Karpas-422 (cell line): ENCODE results near the gene SPATA45. TPM values are rescaled to one million over a fixed set of nuclear protein-coding genes. Genes with fewer than 3 reads are reported as not detected.
"Not testable (repeated sequence)": the region's sequence is repeated elsewhere in the genome, so short reads cannot be mapped to it uniquely, and the experiment has no call there.

Experiments
- DNase-seq: peaks from one replicate; pipeline ENCODE4 v3.0.0-alpha.2; 2015
- H2AFZ ChIP-seq: fragments of 200-600 bp; sonication (generic); 2 replicates; pipeline ENCODE4 v1.6.1; 2014; ENCODE audit warnings: antibody characterized with exemption, low read length, mixed read lengths
- H3K27ac ChIP-seq: fragments of 200-600 bp; sonication (generic); 2 replicates; pipeline ENCODE4 v1.5.1; 2014; ENCODE audit warnings: mild to moderate bottlenecking, low read length, moderate library complexity
- H3K27me3 ChIP-seq: fragments of 200-600 bp; sonication (generic); 2 replicates; pipeline ENCODE4 v1.6.1; 2014; ENCODE audit warnings: low read length, mixed read lengths
- H3K36me3 ChIP-seq: fragments of 200-600 bp; sonication (generic); 2 replicates; pipeline ENCODE4 v1.6.1; 2014; ENCODE audit warnings: low read length, mixed read lengths; ENCODE audit not compliant: insufficient read depth
- H3K4me1 ChIP-seq: fragments of 200-600 bp; sonication (generic); 2 replicates; pipeline ENCODE4 v1.6.1; 2014; ENCODE audit warnings: mild to moderate bottlenecking, low read length, mixed read lengths
- H3K4me2 ChIP-seq: fragments of 200-600 bp; sonication (generic); 2 replicates; pipeline ENCODE4 v1.6.1; 2014; ENCODE audit warnings: low read length, low read depth, mild to moderate bottlenecking; ENCODE audit not compliant: poor library complexity, severe bottlenecking
- H3K4me3 ChIP-seq: fragments of 200-600 bp; sonication (generic); 2 replicates; pipeline ENCODE4 v1.5.1; 2014; ENCODE audit warnings: mild to moderate bottlenecking, antibody characterized with exemption, low read length, mixed read lengths
- H3K79me2 ChIP-seq: fragments of 200-600 bp; sonication (generic); 2 replicates; pipeline ENCODE4 v1.6.1; 2014; ENCODE audit warnings: mild to moderate bottlenecking, low read length, mixed read lengths
- H3K9ac ChIP-seq: fragments of 200-600 bp; sonication (generic); 2 replicates; pipeline ENCODE4 v1.6.0; 2014; ENCODE audit warnings: low read length
- H3K9me2 ChIP-seq: fragments of 200-600 bp; sonication (generic), shearing (Covaris generic); replicated peaks from 2 replicates; pipeline ENCODE4 v1.6.0; 2014; ENCODE audit warnings: mild to moderate bottlenecking, low read length, moderate library complexity; ENCODE audit not compliant: insufficient read depth
- H3K9me3 ChIP-seq: fragments of 300-700, 200-600 bp; sonication (generic); 2 replicates; pipeline ENCODE4 v1.6.1; 2014; ENCODE audit warnings: low read length, mixed read lengths
- H4K20me1 ChIP-seq: fragments of 200-600 bp; sonication (generic); 2 replicates; pipeline ENCODE4 v1.6.1; 2014; ENCODE audit warnings: mild to moderate bottlenecking, antibody characterized with exemption, low read length, low read depth; ENCODE audit not compliant: insufficient read depth
- total RNA-seq: library from RNA; depleted of rRNA; stranded (reverse); fragments of >200 nt; shearing (Covaris generic); gene quantifications from 2 replicates; pipeline ENCODE4 v1.2.3, GENCODE V29; 2014; ENCODE audit warnings: low replicate concordance

The SPATA45 gene
- total RNA-seq, 1 experiment from 2014 or later: not detected

GRCh38 chr1:212864201-212864600 lies 16.8 kb upstream of the SPATA45 start:
- no peak overlapping the region for H2AFZ ChIP-seq
- H4K20me1 ChIP-seq: peaks cover 4% of the 10 kb centered on the region; the same call in 1 of the 2 replicates
- no peak overlapping the region for H3K27ac ChIP-seq
- H3K79me2 ChIP-seq: peaks cover 71% of the 10 kb centered on the region
- H3K4me1 ChIP-seq: peaks cover 29% of the 10 kb centered on the region
- no peak overlapping the region for H3K4me2 ChIP-seq
- H3K27me3 ChIP-seq: no peaks in the 10 kb centered on the region
- no peaks in the 10 kb centered on the region for H3K9me2 ChIP-seq
- H3K4me3 ChIP-seq: no peak overlapping the region
- H3K9ac ChIP-seq: no peak overlapping the region
- H3K36me3 ChIP-seq: peaks cover 44% of the 10 kb centered on the region
- no peaks in the 10 kb centered on the region for H3K9me3 ChIP-seq
- DNase-seq: no peak

GRCh38 chr1:212863345-212863744 lies 15.9 kb upstream of the SPATA45 start:
- not testable (repeated sequence) for H2AFZ ChIP-seq, DNase-seq, H4K20me1 ChIP-seq, H3K27me3 ChIP-seq, H3K9me2 ChIP-seq, H3K4me3 ChIP-seq, H3K4me2 ChIP-seq, H3K9me3 ChIP-seq, H3K9ac ChIP-seq, H3K27ac ChIP-seq
- Histone ChIP-seq H3K79me2 (peaks cover 73% of the 10 kb centered on the region), H3K36me3 (peaks cover 40% of the 10 kb centered on the region), H3K4me1 (peaks cover 33% of the 10 kb centered on the region)

GRCh38 chr1:212862111-212862690 lies 14.8 kb upstream of the SPATA45 start:
- H3K9ac ChIP-seq: no peak overlapping the region
- H3K27ac ChIP-seq: no peak overlapping the region
- H4K20me1 ChIP-seq: peaks cover 4% of the 10 kb centered on the region; the same call in 1 of the 2 replicates
- H2AFZ ChIP-seq: no peak overlapping the region
- peaks cover 81% of the 10 kb centered on the region for H3K79me2 ChIP-seq
- no peaks in the 10 kb centered on the region for H3K9me2 ChIP-seq
- H3K4me2 ChIP-seq: peak overlapping the region; percentile 24
- DNase-seq: no peak
- H3K9me3 ChIP-seq: no peaks in the 10 kb centered on the region
- H3K27me3 ChIP-seq: no peaks in the 10 kb centered on the region
- peaks cover 35% of the 10 kb centered on the region for H3K4me1 ChIP-seq
- H3K4me3 ChIP-seq: peak overlapping the region; percentile 28
- H3K36me3 ChIP-seq: peaks cover 38% of the 10 kb centered on the region

- peak overlapping the region; percentile 92 for H3K4me2 ChIP-seq
These were observed 13.5 kb upstream of the SPATA45 start for GRCh38 chr1:212860713-212861581.

GRCh38 chr1:212858461-212859265 lies 11.2 kb upstream of the SPATA45 start:
- peaks cover 66% of the 10 kb centered on the region for H3K79me2 ChIP-seq
- H3K27ac ChIP-seq: peak overlapping the region; percentile 67
- peaks cover 4% of the 10 kb centered on the region; the same call in 1 of the 2 replicates for H4K20me1 ChIP-seq
- H3K36me3 ChIP-seq: peaks cover 21% of the 10 kb centered on the region
- H3K9ac ChIP-seq: peak overlapping the region; percentile 85
- peak overlapping the region; percentile 82 for H3K4me3 ChIP-seq
- peak overlapping the region; percentile 92 for H3K4me2 ChIP-seq
- DNase-seq: peak; percentile 63
- H3K4me1 ChIP-seq: peaks cover 42% of the 10 kb centered on the region
- no peaks in the 10 kb centered on the region for H3K9me2 ChIP-seq
- no peaks in the 10 kb centered on the region for H3K9me3 ChIP-seq
- peak overlapping the region; percentile 96 for H2AFZ ChIP-seq
- H3K27me3 ChIP-seq: no peaks in the 10 kb centered on the region

More at GRCh38 chr1:212860713-212861581, 13.5 kb upstream of the SPATA45 start:
- H3K4me1 ChIP-seq: peaks cover 42% of the 10 kb centered on the region
- H3K27ac ChIP-seq: no peak overlapping the region
- peaks cover 79% of the 10 kb centered on the region for H3K79me2 ChIP-seq
- peaks cover 31% of the 10 kb centered on the region for H3K36me3 ChIP-seq
- H3K27me3 ChIP-seq: no peaks in the 10 kb centered on the region
- no peak for DNase-seq
- peaks cover 4% of the 10 kb centered on the region; the same call in 1 of the 2 replicates for H4K20me1 ChIP-seq
- no peak overlapping the region for H2AFZ ChIP-seq
- peak overlapping the region; percentile 82; the same call in 1 of the 2 replicates for H3K4me3 ChIP-seq
- no peaks in the 10 kb centered on the region for H3K9me2 ChIP-seq
- no peaks in the 10 kb centered on the region for H3K9me3 ChIP-seq
- no peak overlapping the region for H3K9ac ChIP-seq

GRCh38 chr1:212857992-212858460 lies 10.6 kb upstream of the SPATA45 start, which contains the start of gene FLVCR1:
Gene FLVCR1, plus strand, starts transcription at chr1:212858275. Its CDS starts 178 bp downstream, at chr1:212858453.
- Histone ChIP-seq H3K27ac (peak within 1 kb of the TSS; percentile 67), H3K9ac (peak within 1 kb of the TSS; percentile 85), H3K27me3 (no peaks in the 10 kb centered on the region), H3K4me1 (peaks cover 41% of the 10 kb centered on the region), H4K20me1 (peaks cover 4% of the 10 kb centered on the region; the same call in 1 of the 2 replicates), H2AFZ (peak within 1 kb of the TSS; percentile 99), H3K4me2 (peak within 1 kb of the TSS; percentile 92), H3K36me3 (peaks cover 21% of the 10 kb centered on the region), H3K4me3 (peak within 1 kb of the TSS; percentile 82), H3K9me2 (no peaks in the 10 kb centered on the region), H3K9me3 (no peaks in the 10 kb centered on the region), H3K79me2 (peaks cover 60% of the 10 kb centered on the region)
- DNase-seq: peak; percentile 98

- H3K4me3 ChIP-seq: peak overlapping the region; percentile 82
- peak overlapping the region; percentile 92 for H3K4me2 ChIP-seq
- no peaks in the 10 kb centered on the region for H4K20me1 ChIP-seq
- H2AFZ ChIP-seq: no peak overlapping the region
- H3K9me3 ChIP-seq: no peaks in the 10 kb centered on the region
- peaks cover 47% of the 10 kb centered on the region for H3K79me2 ChIP-seq
- H3K9me2 ChIP-seq: no peaks in the 10 kb centered on the region
- H3K4me1 ChIP-seq: peaks cover 32% of the 10 kb centered on the region
- H3K36me3 ChIP-seq: peaks cover 11% of the 10 kb centered on the region; the same call in 1 of the 2 replicates
- H3K9ac ChIP-seq: peak overlapping the region; percentile 85
- no peak overlapping the region for H3K27ac ChIP-seq
- DNase-seq: no peak
- H3K27me3 ChIP-seq: no peaks in the 10 kb centered on the region
These were observed 9.3 kb upstream of the SPATA45 start for GRCh38 chr1:212856755-212857154.
